NCI-H146 (cell line): ENCODE measurements around the gene ATG16L2.

Experiments used
- DNase-seq: peaks from one replicate; lab custom pipeline; 2025; lab: John Stamatoyannopoulos, UW

ATG16L2 gene

GRCh38 chr11:72814286-72815109, at the start of gene ATG16L2:
Gene ATG16L2, plus strand, starts transcription at chr11:72814411. Its CDS starts 35 bp downstream, at chr11:72814446.
- DNase-seq = peak; percentile 82

- peak; percentile 98 for DNase-seq
These were observed 49.7 kb upstream of the ATG16L2 start for GRCh38 chr11:72764503-72764902.

- no peak for DNase-seq
These were observed 47.9 kb upstream of the ATG16L2 start for GRCh38 chr11:72766152-72766902.

- no peak for DNase-seq
These were observed 46.8 kb upstream of the ATG16L2 start for GRCh38 chr11:72767203-72768062.

GRCh38 chr11:72768581-72768980, 45.6 kb upstream of the ATG16L2 start:
- no peak for DNase-seq

- DNase-seq = no peak
These were observed 44.5 kb upstream of the ATG16L2 start for GRCh38 chr11:72769680-72770079.

GRCh38 chr11:72770799-72771198, 43.4 kb upstream of the ATG16L2 start:
- DNase-seq = no peak

- DNase-seq = no peak
These were observed 42.7 kb upstream of the ATG16L2 start for GRCh38 chr11:72771507-72771906.

GRCh38 chr11:72772059-72772458, 42.2 kb upstream of the ATG16L2 start:
- no peak for DNase-seq

- DNase-seq = no peak
These were observed 40.9 kb upstream of the ATG16L2 start for GRCh38 chr11:72773291-72773690.

- DNase-seq = no peak
These were observed 40.5 kb upstream of the ATG16L2 start for GRCh38 chr11:72773696-72774095.

GRCh38 chr11:72774499-72774898, 39.7 kb upstream of the ATG16L2 start:
- no peak for DNase-seq

- no peak for DNase-seq
These were observed 38.7 kb upstream of the ATG16L2 start for GRCh38 chr11:72775288-72776110.

- no peak for DNase-seq
These were observed 37.9 kb upstream of the ATG16L2 start for GRCh38 chr11:72776117-72776843.

GRCh38 chr11:72776844-72777754, 37.1 kb upstream of the ATG16L2 start:
- DNase-seq = peak; percentile 15

GRCh38 chr11:72777755-72778278, 36.4 kb upstream of the ATG16L2 start:
- peak; percentile 22 for DNase-seq

GRCh38 chr11:72778535-72779494, 35.4 kb upstream of the ATG16L2 start:
- DNase-seq = no peak

- no peak for DNase-seq
These were observed 34.6 kb upstream of the ATG16L2 start for GRCh38 chr11:72779495-72780128.
